Activated T-helper 9 cell treated with anti-CD3 and anti-CD28 coated beads, Interleukin-2, amount 50 U/mL, for 16 hours (primary cell): Measurements from ENCODE around the gene MED9.
"Not testable (repeated sequence)": the region's sequence is repeated elsewhere in the genome, so short reads cannot be mapped to it uniquely, and the experiment has no call there.

Experiments
- DNase-seq: peaks from one replicate; pipeline ENCODE4 v3.0.0-alpha.2; 2020; ENCODE audit warnings: low read depth

MED9 gene

DNA sequence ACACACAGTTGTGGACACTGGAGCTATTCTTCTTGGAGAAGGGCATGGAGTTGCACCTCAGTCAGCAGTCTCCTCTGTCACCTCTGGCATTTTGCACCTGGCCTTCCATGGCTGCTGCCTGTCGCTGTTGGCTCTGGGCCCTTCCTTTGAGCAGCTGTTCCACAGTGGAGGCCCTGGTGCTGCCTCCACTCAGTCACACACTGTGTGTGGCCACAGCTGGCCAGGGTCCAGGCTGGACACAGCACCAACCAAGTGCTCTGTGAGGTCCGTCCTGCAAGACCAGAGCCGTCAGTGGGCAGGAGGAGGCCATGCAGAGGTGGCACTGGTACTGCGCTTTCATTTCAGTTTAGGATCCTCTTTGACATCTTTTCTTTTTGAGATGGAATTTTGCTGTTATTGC is 21.6 kb upstream of the MED9 start:
- no peak for DNase-seq

GRCh38 chr17:17456251-17456650 is 20.5 kb upstream of the MED9 start:
- DNase-seq, result no peak

DNA sequence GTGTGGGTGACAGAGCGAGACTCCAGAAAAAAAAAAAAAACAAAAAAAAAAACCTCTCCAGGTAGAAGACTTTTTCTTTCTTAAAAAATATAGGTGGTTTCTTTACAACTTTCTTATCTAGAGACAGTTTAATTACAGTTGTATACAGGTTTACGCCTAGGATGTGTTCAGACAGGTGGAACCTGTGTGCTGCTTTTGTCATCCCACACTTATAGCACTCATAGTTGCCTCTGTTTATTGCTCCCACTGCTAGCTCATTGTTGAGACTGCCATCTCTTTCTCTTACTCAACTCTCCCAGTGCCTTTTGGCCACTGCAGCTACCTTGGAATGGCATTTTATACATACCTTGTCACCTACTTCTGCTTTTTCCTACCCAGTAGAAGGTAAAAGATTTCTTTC is 19.1 kb upstream of the MED9 start:
- no peak for DNase-seq

DNA sequence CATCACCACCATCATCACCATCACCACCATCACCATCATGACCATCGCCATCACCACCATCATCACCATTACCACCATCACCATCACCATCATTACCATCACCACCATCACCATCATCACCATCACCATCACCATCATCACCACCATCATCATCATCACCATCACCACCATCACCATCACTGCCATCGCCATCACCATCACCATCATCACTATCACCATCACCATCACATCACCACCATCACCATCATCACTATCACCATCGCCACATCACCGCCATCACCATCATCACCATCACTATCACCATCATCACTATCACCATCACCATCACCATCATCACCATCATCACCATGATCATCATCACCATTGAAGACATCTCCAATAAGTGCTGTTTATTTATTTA is 16.8 kb upstream of the MED9 start:
- DNase-seq, result no peak

- no peak for DNase-seq
These were observed 14.6 kb upstream of the MED9 start for GRCh38 chr17:17462048-17462824.

DNA sequence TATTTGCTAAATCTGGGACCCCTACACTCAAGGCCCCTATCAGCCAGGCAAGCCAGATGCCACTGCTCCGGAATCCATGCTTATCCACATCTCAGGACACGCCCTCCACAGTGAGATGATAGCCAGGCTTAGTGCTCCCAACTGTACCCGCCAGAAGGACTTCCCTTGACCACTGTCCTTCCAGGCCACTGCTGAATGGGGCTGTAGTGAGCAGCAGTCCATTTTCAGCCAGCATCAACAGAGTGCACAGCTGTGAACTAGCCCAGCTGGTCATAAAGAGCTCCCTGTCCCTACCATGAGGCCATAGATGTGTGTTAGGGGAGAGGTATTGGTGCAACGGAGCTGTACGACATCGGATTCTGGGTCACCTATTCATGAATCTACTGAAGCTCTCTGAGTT is 13.0 kb upstream of the MED9 start:
- no peak for DNase-seq

DNA sequence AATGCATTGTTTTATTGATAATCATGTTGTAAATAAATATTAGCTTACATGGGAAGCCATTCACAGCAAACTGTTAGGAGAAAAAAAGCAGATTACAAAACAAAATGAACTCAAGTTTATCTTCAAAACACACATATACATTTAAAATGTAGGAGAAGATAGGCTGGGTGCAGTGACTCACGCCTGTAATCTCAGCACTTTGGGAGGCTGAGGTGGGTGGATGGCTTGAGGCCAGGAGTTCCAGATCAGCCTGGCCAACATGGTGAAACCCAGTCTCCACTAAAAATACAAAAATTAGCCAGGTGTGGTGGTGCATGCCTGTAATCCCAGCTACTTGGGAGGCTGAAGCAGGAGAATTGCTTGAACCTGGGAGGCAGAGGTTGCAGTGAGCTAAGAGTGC is 10.9 kb upstream of the MED9 start:
- not testable (repeated sequence) for DNase-seq

DNA sequence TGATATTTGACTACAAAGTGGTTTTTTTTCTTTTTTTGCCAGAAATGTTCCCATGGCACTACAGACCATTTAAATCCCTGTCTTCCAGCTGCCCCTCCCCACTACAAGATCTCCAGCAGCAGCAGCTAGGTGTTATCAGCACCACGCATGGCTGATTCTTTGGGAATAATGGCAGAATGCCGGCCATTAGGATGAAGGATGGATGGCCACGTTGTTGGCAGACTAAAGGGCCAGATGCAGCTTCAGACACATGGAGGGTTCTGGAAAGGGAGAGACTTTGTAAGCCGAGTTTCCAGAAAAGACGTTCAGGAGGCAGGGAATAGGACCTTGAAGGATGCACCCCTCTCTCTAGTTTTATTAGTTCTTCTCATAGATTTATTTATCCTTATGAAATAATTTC is 10.3 kb upstream of the MED9 start:
- no peak for DNase-seq

DNA sequence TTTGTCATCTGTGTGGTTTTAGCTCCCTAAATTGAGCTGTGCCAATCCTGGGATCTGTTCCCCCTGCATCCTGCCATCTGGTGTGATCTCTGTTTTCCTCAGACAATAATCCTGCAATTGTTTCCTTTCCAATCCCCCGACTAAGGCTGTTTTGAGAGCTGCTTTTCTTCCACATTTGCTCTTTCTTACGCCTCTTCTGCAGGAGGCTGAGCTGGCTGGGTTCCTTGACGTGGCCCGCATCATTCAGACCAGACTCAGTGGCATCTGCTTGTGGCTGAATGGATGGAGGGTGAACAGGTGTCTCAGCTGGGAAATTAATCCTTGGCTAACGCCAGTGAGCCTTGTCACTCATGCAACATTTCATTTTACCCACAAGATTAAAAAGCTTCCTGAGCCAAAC is 9.8 kb upstream of the MED9 start:
- no peak for DNase-seq

- DNase-seq, result no peak
These were observed 9.1 kb upstream of the MED9 start for GRCh38 chr17:17467720-17468119.

DNA sequence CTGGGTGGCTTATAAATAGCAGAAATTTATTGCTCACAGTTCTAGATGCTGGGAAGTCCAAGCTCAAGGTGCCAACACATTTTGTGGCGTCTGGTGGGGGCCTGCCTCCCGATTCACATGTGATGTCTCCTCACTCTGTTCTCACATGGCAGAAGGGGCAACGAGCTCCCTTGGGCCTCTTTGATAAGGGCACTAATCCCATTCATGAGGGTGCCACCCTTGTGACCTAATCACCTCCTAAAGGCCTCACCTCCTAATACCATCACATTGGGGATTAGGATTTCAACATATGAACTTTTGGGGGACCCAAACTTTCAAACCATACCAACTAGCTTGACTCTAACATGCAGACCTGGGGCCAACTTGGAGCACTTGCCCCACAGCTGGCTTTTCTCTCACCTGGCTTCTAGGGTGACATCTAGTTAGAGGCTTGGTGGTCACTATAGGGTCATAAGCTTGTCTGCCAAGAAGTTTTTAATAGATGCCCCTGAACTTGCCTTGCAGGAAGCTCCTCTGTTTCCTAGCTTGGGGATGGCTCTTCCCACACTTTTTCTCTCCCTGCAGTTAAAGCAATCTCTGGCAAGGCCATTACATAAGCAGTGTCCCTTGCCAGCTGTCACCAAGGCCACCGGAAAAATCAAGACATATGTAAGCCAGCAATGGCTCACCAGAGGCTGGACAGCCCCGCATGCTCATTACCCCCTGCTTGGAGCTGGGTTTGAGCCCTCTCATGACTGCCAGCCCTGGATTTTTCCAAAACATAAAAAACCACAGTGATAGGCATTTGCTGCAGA is 8.4 kb upstream of the MED9 start:
- no peak for DNase-seq

DNA sequence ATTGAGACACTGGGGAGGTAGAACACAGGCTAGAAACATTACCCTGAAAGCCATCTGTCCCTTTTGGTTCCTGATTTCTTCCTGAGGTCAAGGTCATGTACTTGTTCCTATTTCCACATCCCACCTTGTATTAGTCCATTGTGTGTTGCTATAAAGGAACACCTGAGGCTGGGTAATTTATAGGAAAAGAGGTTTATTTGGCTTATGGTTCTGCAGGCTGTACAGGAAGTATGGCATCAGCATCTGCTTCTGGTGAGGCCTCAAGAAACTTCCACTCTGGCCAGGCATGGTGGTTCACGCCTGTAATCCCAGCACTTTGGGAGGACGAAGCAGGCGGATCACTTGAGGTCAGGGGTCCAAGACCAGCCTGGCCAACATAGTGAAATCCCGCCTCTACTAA is 7.4 kb upstream of the MED9 start:
- no peak for DNase-seq

DNA sequence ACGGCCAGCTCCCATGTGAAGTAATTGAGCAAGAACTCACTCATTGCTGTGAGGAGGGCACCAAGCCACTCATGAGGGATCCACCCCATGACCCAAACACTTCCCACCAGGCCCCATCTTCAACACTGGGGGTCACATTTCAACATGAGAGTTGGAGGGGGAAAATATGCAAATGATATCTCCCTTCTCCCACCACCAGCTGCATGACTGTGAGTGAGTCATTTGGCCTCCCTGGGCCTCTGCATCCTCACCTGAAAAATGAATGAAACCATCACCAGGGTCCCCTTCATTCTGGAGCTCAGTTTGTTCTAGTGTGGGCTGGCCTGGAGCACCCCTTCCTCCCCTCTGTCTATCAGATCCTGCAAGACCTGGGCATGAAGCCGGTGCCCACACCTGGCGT is 6.8 kb upstream of the MED9 start:
- DNase-seq, result no peak

DNA sequence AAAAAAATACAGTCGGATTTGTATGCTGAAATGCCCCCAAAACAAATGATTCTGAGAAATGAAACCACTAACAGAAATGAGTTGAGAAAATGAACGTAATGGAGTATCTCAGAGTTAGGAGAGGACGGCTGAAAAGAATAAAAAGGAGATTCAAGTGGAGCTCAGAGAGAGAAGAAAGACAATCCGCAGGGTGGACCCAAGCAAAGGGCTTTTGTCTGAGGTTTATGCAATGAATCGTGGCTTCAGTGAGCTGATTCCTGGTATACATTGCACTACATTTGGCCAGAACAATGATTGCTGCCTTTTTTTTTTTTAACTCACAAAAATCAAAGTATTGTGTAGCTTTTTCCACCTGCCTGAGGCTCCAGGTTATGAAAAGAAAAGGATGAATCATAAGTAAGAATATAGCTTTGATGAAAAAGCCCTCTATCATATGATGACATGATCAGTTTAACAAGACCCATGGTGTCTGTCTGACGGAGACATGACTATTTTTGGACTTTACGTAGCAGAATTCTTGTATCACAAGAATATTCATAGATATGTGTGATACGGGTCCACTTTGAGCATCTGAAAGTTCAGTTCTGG is 4.4 kb upstream of the MED9 start:
- no peak for DNase-seq

DNA sequence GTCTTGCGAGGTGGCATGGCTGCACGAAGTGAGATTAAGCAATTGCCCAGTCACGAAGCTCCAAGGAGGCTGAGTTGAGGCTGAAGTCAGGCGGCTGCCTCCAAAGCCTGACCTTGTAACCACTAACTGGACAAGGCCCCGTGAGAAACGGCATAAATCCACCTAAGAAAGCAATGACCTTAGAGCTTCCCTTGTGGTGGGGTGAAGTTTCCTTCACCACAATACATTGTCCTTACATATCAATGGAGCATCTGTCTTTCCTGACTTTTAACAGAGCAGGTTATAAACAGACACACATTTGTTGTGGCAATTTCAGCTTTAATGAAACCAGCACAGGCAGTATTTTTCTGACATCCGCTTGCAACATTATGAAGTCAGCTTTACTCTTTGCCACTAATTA is 2.5 kb upstream of the MED9 start:
- DNase-seq, result no peak

GRCh38 chr17:17479209-17479608 is 2.4 kb downstream of the MED9 start:
- DNase-seq, result no peak

DNA sequence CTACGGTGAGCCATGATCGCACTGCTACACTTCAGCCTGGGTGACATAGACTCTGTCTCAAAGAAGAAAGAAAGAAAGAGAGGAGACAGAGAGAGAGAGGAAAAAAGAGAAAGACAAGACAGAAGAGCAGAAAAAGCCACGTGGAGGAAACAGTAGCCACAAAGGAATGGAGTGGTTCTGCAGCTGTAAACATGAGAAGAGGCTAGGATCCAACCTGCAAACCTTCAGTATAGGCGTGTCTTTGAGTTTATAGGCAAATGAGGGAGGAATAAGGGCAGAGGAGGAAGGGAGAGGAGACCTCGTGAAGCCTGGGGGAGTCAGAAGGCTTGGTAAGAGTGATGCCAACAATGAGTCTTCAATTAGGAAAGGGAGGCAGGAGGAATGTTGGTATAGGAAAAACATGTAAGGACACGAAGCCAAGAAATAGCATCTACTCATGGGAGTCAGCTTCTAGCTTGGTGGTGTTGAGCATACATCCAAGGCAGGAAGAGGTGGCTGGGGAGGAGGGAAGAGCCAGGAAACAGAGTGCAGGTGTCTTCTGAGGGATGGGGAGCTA is 3.9 kb downstream of the MED9 start:
- DNase-seq, result no peak

- no peak for DNase-seq
These were observed 5.1 kb downstream of the MED9 start for GRCh38 chr17:17481860-17482259.

- no peak for DNase-seq
These were observed 7.7 kb downstream of the MED9 start for GRCh38 chr17:17484451-17484899.

DNA sequence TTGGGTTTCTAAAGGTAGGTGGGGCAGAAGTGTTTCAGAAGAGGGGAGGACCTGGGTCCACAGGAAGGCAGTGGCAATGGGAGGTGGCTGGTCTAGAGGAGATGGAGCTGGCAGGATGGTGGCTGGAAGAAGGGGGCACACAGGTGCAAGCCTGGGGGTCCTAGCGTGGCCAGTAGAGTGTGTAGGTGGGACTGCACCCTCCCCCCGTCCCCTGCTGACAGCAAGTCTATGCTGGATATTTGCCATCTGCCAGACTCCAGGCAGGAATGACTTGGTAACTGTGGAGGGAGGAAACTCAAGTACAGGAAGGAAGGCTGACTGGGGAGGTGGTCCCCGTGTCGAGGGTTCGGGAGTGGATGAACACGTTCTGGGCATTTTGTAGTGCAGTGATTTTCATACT is 8.6 kb downstream of the MED9 start:
- no peak for DNase-seq

GRCh38 chr17:17486416-17486815 is 9.6 kb downstream of the MED9 start:
- not testable (repeated sequence) for DNase-seq

DNA sequence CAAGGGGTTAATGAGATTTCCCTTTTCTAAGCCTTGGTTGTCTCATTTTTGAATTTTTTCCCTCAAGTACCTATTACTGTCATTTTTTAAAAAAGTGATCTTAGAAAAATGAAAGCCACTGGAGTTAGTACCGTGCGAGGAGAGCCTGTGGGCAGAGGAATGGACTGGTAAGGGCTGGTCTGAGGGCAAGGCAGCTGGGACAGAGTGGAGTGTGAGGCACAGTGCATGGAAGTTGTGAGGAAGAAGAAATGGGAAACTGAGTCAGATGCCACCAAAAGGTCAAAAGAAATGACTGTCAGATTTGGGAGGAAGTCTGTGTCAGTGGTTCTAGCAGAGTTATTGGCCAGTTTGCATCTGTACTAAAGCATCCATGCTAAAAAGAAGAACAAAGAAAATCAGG is 11.2 kb downstream of the MED9 start:
- no peak for DNase-seq

DNA sequence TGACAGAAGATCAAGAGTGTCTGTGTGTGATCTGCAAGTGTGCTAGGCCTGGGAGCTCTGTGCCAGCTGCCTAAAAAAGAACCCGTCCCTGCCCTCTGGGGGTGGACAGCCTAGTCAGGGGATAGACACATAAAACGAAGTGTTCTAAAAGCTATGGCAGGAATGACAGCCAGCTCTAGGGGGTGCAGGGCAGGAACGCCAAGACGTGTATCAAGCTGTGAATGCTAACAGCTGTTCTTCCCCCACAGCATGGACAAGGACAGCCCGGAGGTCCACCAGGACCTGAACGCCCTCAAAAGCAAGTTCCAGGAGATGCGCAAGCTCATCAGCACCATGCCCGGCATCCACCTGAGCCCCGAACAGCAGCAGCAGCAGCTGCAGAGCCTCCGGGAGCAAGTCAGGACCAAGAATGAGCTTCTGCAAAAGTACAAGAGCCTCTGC is 14.3 kb downstream of the MED9 start:
- no peak for DNase-seq
